IPS DF 6.9 (cell line): ENCODE data around the gene CD99L2.

ENCODE experiments used
- DNase-seq: peaks from one replicate; pipeline ENCODE4 v3.0.0-alpha.2; 2013; ENCODE audit warnings: low read depth, low spot score
- H3K27ac ChIP-seq: one replicate; pipeline ENCODE4 v1.5.1; 2013; ENCODE audit warnings: low read length, control low read depth
- H3K27me3 ChIP-seq: 2 replicates; pipeline ENCODE4 v1.6.1; 2013; ENCODE audit warnings: mild to moderate bottlenecking, low read length; ENCODE audit not compliant: control insufficient read depth, insufficient read depth
- H3K36me3 ChIP-seq: 2 replicates; pipeline ENCODE4 v1.6.1; 2013; ENCODE audit warnings: low read length; ENCODE audit not compliant: control insufficient read depth, insufficient read depth
- H3K4me1 ChIP-seq: 2 replicates; pipeline ENCODE4 v1.6.1; 2013; ENCODE audit warnings: low read length; ENCODE audit not compliant: control insufficient read depth, insufficient read depth
- H3K4me3 ChIP-seq: 2 replicates; pipeline ENCODE4 v1.5.1; 2013; ENCODE audit warnings: mild to moderate bottlenecking, low read length
- H3K9me3 ChIP-seq: 2 replicates; pipeline ENCODE4 v1.6.1; 2013; ENCODE audit warnings: low read length, inconsistent platforms; ENCODE audit not compliant: control insufficient read depth, insufficient read depth
- WGBS: extraction: QIAGEN DNeasy Blood & Tissue Kit; methylation state at CpG from one replicate; pipeline ENCODE4 v1.1.7; 2013; ENCODE audit warnings: mixed read lengths, missing lambda C conversion rate; ENCODE audit not compliant: insufficient read length, insufficient coverage; 5-methylcytosine and 5-hydroxymethylcytosine counted together

CD99L2 gene

DNA sequence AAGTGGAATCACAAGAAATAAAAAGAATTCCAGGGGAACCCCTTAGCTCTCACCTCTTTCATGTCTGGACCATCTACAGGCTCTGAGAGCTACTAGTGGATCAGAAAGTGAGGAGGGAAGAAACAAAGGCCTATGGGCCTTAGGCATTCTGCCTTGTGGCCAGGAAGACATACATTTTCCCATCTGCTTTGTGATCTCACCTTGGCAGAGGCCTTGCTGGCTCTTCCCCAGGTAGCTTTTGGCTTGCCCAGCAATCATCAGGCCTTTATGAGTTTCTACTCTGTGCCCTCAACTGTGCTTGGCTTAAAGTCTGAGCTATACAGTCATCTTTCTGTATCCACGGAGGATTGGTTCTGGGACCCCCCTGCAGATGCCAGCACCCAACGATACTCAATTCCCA lies 28.3 kb upstream of the CD99L2 start:
- Histone ChIP-seq H3K27me3 (no peaks in the 10 kb centered on the region), H3K36me3 (no peaks in the 10 kb centered on the region), H3K9me3 (no peaks in the 10 kb centered on the region), H3K4me1 (peaks cover 2% of the 10 kb centered on the region; the same call in 1 of the 2 replicates), H3K27ac (no peak overlapping the region), H3K4me3 (no peak overlapping the region)
- DNase-seq: no peak
- no CpG with 5 or more reads among the region's 2 CpGs for WGBS

DNA sequence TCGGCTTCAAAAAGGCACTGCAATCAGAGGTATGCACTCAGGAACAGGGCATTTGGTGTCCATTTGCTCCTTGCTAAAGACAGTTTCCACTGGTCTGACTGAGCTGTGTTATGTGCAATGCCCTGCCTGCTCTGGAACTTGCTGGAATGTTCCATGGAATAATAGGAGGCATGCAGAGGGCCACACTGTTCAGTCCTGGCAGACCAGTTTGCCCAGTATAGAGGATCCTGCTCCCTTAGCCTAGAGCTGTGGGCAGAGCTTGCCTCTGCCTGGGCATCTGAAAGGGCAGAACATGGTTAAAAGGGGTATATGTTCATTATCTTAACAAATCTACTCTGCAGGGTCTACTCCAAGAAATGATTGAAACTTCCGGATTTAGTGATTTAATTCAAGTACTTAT lies 27.8 kb upstream of the CD99L2 start:
- no peak for DNase-seq
- Histone ChIP-seq H3K27ac (no peak overlapping the region), H3K4me3 (no peak overlapping the region), H3K36me3 (no peaks in the 10 kb centered on the region), H3K4me1 (peaks cover 2% of the 10 kb centered on the region; the same call in 1 of the 2 replicates), H3K9me3 (no peaks in the 10 kb centered on the region), H3K27me3 (no peaks in the 10 kb centered on the region)
- WGBS: no CpG with 5 or more reads among the region's 2 CpGs

DNA sequence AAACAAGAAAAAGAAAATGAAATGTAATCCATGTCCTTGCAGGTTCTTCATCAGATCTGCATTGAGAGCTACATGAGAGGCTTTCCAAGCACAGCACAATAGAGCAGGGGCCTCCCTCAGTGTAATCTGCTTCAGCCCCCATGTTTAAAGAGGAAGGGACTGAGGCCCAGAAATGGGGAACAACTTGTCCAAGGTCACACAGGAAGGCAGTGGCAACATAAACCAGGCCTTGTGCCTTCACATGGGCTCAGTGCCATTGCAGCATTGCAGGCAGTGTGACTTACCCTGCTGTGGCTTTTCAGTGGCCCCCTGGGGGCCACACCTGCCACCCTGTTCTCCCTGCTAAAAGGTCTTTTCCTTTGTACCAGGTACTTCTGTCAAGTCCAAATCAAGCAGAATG lies 20.9 kb upstream of the CD99L2 start:
- Histone ChIP-seq H3K27ac (no peak overlapping the region), H3K4me3 (no peak overlapping the region), H3K4me1 (no peaks in the 10 kb centered on the region), H3K9me3 (no peaks in the 10 kb centered on the region), H3K36me3 (no peaks in the 10 kb centered on the region), H3K27me3 (no peaks in the 10 kb centered on the region)
- DNase-seq: no peak

DNA sequence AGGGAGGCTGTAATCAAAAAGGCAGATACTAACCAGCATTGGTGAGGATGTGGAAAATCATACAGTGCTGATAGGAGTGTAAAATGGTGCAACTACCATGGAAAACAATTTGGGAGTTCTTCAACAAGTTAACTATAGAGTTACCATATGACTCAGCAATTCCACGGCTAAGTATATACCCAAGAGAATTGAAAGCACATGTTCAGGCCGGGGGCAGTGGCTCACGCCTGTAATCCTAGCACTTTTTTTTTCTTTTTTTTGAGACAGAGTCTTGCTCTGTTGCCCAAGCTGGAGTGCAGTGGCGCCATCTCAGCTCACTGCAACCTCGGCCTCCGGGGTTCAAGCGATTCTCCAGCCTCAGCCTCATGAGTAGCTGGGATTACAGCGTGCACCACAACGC lies 15.0 kb upstream of the CD99L2 start:
- no peaks in the 10 kb centered on the region for H3K9me3 ChIP-seq
- no peak overlapping the region for H3K27ac ChIP-seq
- H3K4me1 ChIP-seq: no peaks in the 10 kb centered on the region
- H3K36me3 ChIP-seq: no peaks in the 10 kb centered on the region
- H3K4me3 ChIP-seq: no peak overlapping the region
- no CpG with 5 or more reads among the region's 9 CpGs for WGBS
- no peak for DNase-seq
- H3K27me3 ChIP-seq: no peaks in the 10 kb centered on the region

DNA sequence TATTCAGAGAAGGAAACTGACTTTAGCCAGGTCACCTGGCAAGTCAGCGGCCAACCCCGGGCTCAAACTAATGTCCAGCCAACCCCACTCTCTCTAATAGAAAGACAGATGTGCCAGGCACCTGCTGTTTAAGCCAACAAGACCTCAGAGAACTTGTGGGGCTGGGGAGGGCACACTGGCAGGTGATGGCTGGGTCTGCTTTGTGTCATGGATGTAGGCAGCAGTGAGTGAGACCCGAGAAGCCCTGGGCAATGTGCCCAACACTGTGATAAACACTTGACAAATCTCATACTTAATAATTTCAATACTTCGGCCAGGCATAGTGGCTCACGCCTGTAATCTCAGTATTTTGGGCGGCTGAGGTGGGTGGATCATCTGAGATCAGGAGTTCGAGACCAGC lies 9.0 kb upstream of the CD99L2 start:
- DNase-seq: no peak
- Histone ChIP-seq H3K27ac (no peak overlapping the region), H3K27me3 (no peaks in the 10 kb centered on the region), H3K4me3 (no peak overlapping the region), H3K36me3 (no peaks in the 10 kb centered on the region), H3K4me1 (peaks cover 7% of the 10 kb centered on the region; the same call in 1 of the 2 replicates), H3K9me3 (no peaks in the 10 kb centered on the region)
- no CpG with 5 or more reads among the region's 7 CpGs for WGBS

DNA sequence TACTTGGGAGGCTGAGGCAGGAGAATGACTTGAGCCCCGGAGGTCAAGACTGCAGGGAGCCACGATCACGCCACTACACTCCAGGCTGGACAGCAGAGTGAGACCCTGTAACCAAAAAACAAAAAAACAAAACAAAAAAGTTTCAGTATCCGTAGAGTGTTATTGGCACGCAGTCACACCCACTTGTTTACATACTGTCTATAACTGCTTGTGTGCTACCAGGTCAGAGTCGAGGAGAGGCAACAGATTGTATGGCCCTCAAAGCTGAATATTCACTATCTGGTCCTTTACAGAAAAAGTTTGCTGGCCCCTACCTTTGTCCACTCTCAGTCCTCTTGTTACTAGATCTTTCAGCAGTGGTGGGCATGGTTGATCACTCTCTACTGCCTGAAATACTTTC lies 8.2 kb upstream of the CD99L2 start:
- Histone ChIP-seq H3K36me3 (no peaks in the 10 kb centered on the region), H3K9me3 (no peaks in the 10 kb centered on the region), H3K4me1 (peaks cover 9% of the 10 kb centered on the region; the same call in 1 of the 2 replicates), H3K4me3 (no peak overlapping the region), H3K27me3 (no peaks in the 10 kb centered on the region), H3K27ac (no peak overlapping the region)
- no CpG with 5 or more reads among the region's 6 CpGs for WGBS
- DNase-seq: no peak

DNA sequence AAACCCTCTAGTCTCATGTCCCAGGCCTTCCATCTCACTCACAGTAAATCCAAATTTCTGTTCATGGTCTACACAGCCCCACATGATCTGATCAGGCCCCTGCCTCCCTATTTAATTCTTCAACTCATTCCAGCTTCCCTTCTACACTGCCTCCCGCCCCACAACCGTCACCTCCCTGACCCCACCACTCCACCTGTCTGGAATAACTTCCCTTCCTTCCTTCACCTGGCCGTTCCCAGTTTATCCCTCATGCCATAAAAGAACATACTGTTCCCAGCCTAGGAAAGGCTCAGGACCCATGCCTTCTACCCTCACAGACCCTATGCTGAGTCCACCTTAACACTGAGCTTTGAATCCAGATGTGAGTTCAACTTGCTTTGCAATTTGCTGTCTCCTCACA lies 6.8 kb upstream of the CD99L2 start:
- no peaks in the 10 kb centered on the region for H3K36me3 ChIP-seq
- no peaks in the 10 kb centered on the region for H3K27me3 ChIP-seq
- no CpG with 5 or more reads among the region's 3 CpGs for WGBS
- DNase-seq: no peak
- H3K27ac ChIP-seq: no peak overlapping the region
- H3K9me3 ChIP-seq: no peaks in the 10 kb centered on the region
- peaks cover 12% of the 10 kb centered on the region; the same call in 1 of the 2 replicates for H3K4me1 ChIP-seq
- H3K4me3 ChIP-seq: no peak overlapping the region

DNA sequence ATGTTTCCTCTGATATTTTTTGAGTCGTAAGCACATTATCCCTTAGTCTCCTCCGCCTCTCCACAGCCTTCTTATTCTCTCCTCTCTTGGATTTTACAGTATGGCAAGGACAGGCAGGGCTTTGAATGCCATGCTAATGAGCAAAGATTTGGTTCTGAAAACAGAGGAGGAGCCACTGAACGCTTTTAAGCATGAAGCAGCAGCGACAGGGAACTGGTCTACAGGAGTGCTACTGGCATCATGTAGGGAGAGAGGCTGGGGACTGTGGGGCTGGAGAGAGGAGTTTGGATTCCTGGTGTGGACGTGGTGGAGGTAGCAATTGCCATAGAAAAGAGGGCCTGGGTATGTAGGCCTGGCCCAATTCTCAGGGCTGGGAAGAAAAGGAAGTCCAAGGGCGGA lies 4.6 kb upstream of the CD99L2 start:
- no peak for DNase-seq
- Histone ChIP-seq H3K9me3 (no peaks in the 10 kb centered on the region), H3K36me3 (no peaks in the 10 kb centered on the region), H3K4me1 (peaks cover 12% of the 10 kb centered on the region; the same call in 1 of the 2 replicates), H3K27me3 (no peaks in the 10 kb centered on the region), H3K4me3 (no peak overlapping the region), H3K27ac (peak overlapping the region; percentile 77)
- no CpG with 5 or more reads among the region's 6 CpGs for WGBS

DNA sequence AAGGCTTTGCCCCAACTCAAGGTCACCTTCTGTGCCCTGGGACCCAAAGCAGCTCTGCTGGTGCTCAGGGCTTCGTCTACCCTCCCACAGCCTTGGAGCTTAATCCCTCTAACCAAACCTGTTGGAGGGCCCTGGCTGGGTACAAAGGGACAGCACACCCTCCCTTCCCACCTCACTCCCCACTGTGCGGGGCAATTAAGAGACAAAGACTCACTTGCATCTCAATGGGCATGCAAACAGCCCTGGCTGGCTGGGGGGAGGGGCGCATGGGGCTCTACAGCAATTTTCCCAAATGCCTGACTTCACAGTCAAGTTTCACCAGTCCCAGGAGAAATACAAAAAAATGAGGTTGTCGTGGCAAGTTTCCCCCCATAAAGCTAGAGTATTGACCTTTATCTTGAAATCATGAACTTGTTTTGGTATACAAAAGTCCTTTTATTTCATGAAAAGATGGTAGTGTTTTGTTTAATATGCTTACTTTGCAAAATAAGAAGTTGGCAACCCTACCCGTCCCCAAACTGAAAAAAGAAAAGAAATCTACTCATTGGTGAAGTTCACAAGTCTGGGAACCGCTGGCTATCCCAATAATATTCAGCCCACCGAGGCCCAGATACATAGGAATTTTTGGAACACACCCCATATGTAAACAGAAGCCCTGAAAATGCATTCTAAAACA lies 4.1 kb upstream of the CD99L2 start:
- DNase-seq: peak; percentile 77
- Histone ChIP-seq H3K36me3 (no peaks in the 10 kb centered on the region), H3K9me3 (no peaks in the 10 kb centered on the region), H3K4me3 (no peak overlapping the region), H3K4me1 (peaks cover 12% of the 10 kb centered on the region; the same call in 1 of the 2 replicates), H3K27me3 (no peaks in the 10 kb centered on the region), H3K27ac (no peak overlapping the region)
- WGBS: no CpG with 5 or more reads among the region's 7 CpGs

DNA sequence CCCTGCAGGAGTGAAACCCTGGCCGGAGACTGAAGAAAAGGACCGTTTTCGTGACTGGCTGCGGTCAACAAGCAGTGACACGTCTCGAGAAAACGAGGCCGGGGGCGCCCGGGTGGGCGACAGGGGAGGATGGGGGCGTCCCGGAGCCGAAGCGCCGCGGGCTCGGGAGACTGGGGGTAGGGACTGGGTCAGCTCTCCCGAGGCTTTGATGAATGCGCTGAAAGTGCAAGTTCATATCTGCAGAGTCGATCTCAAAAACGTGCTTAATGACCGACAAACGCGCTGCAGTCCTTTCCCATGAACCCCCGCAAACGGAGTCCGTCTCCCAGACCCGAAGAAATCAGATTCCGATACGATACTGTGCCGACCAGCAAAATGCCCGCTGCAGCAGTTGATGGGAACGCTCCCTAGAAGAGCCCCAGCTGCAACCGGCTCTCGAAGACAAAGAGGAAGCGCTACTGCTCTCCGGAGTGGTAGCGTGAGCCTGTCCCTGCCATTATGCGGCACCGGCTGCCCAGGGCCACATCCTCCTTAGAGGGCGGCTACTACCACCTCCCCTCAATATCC lies 806 bp upstream of the CD99L2 start:
- Histone ChIP-seq H3K4me3 (peak overlapping the region; percentile 56; the same call in 1 of the 2 replicates), H3K36me3 (no peaks in the 10 kb centered on the region), H3K27ac (no peak overlapping the region), H3K4me1 (peaks cover 12% of the 10 kb centered on the region; the same call in 1 of the 2 replicates), H3K9me3 (no peaks in the 10 kb centered on the region), H3K27me3 (no peaks in the 10 kb centered on the region)
- WGBS: no CpG with 5 or more reads among the region's 42 CpGs
- no peak for DNase-seq
